HepG2 (cell line): ENCODE results near the gene ARID1A. TPM values are rescaled to one million over a fixed set of nuclear protein-coding genes. Genes with fewer than 3 reads are reported as not detected.

Source experiments
- BCLAF1 ChIP-seq: fragments of 450-650 bp; IDR thresholded peaks from 2 replicates; pipeline ENCODE4 v1.6.1; 2017; ENCODE audit warnings: mild to moderate bottlenecking
- CENPT ChIP-seq: sonication (generic); formaldehyde crosslinking; IDR thresholded peaks from 2 replicates; pipeline ENCODE4 v1.8.0; 2022; ENCODE audit warnings: low read depth, mild to moderate bottlenecking, moderate library complexity, missing genetic modification reagents
- CREB1 ChIP-seq, 2 experiments: fragments of 450-650 bp in 1 of 2; IDR thresholded peaks; 2 replicates each; pipeline ENCODE4 v1.6.1; 2016 to 2017; ENCODE audit warnings: control low read depth in 1 of 2, mild to moderate bottlenecking in 1 of 2, missing compliant biosample characterization in 1 of 2, missing genetic modification characterization in 1 of 2
- FOXP1 ChIP-seq, 2 experiments: fragments of 450-650 bp in 1 of 2; IDR thresholded peaks; 2 replicates each; pipeline ENCODE4 v1.6.1; 2017 to 2018; ENCODE audit warnings: antibody characterized with exemption in 1 of 2
- GABPA ChIP-seq, 2 experiments: IDR thresholded peaks; 2 replicates each; pipeline ENCODE4 v1.6.1; 2011 to 2016; ENCODE audit warnings: low read depth in 2 of 2, low read length in 1 of 2, missing biosample characterization in 1 of 2, missing genetic modification characterization in 1 of 2
- HIVEP1 ChIP-seq: sonication (generic); formaldehyde crosslinking; IDR thresholded peaks from 2 replicates; pipeline ENCODE4 v1.4.0; 2020; ENCODE audit warnings: mild to moderate bottlenecking, missing genetic modification reagents
- HOXA3 ChIP-seq: sonication (generic); formaldehyde crosslinking; IDR thresholded peaks from 2 replicates; pipeline ENCODE4 v1.5.0; 2020; ENCODE audit warnings: missing genetic modification reagents
- KDM5B ChIP-seq: sonication (generic); formaldehyde crosslinking; IDR thresholded peaks from 2 replicates; pipeline ENCODE4 v1.4.0; 2020; ENCODE audit warnings: missing genetic modification reagents, mild to moderate bottlenecking, borderline replicate concordance
- MED13 ChIP-seq: sonication (generic); formaldehyde crosslinking; IDR thresholded peaks from 2 replicates; pipeline ENCODE4 v1.5.0; 2020; ENCODE audit warnings: missing genetic modification reagents
- NKX3-1 ChIP-seq: sonication (generic); formaldehyde crosslinking; IDR thresholded peaks from 2 replicates; pipeline ENCODE4 v1.5.0; 2020; ENCODE audit warnings: missing genetic modification reagents
- PITX1 ChIP-seq: sonication (generic); formaldehyde crosslinking; IDR thresholded peaks from 2 replicates; pipeline ENCODE4 v1.5.1; 2020; ENCODE audit warnings: mild to moderate bottlenecking, missing genetic modification reagents
- RBM39 ChIP-seq: fragments of 200-400 bp; formaldehyde crosslinking; IDR thresholded peaks from one replicate; pipeline ENCODE4 v1.6.1; 2018; ENCODE audit warnings: antibody characterized with exemption, mild to moderate bottlenecking, low read depth, low read length; ENCODE audit not compliant: poor library complexity, severe bottlenecking
- SATB2 ChIP-seq: sonication (generic); formaldehyde crosslinking; IDR thresholded peaks from 2 replicates; pipeline ENCODE4 v1.5.0; 2020; ENCODE audit warnings: missing genetic modification reagents
- SCMH1 ChIP-seq: sonication (generic); formaldehyde crosslinking; IDR thresholded peaks from 2 replicates; pipeline ENCODE4 v1.9.0; 2021; ENCODE audit warnings: missing genetic modification reagents, mild to moderate bottlenecking, borderline replicate concordance
- SNAPC2 ChIP-seq: sonication (generic); formaldehyde crosslinking; IDR thresholded peaks from 2 replicates; pipeline ENCODE4 v1.8.1; 2022; ENCODE audit warnings: mild to moderate bottlenecking, missing genetic modification reagents
- SNAPC5 ChIP-seq: sonication (generic); formaldehyde crosslinking; IDR thresholded peaks from 2 replicates; pipeline ENCODE4 v1.8.1; 2023; ENCODE audit warnings: mild to moderate bottlenecking, missing genetic modification reagents, borderline replicate concordance
- TAF15 ChIP-seq: fragments of 200-400 bp; formaldehyde crosslinking; IDR thresholded peaks from one replicate; pipeline ENCODE4 v1.6.1; 2018; ENCODE audit warnings: mild to moderate bottlenecking, low read depth, low read length; ENCODE audit not compliant: poor library complexity, severe bottlenecking
- TBX3 ChIP-seq: fragments of 450-650 bp; IDR thresholded peaks from 2 replicates; pipeline ENCODE4 v1.6.1; 2017; ENCODE audit warnings: antibody characterized with exemption, mild to moderate bottlenecking, inconsistent platforms, borderline replicate concordance
- TFAP4 ChIP-seq: sonication (generic); IDR thresholded peaks from 2 replicates; pipeline ENCODE4 v1.6.1; 2016; ENCODE audit warnings: low read depth, borderline replicate concordance
- polyA plus RNA-seq, 8 experiments: library from polyadenylated mRNA; depleted of rRNA in 3 of 8; stranded (reverse) in 7 of 8; unstranded in 1 of 8; fragments of >200 nt; fragmentation: Illumina TruSeq in 4 of 8; extraction: Trizol in 4 of 8; gene quantifications; 2 replicates each; pipeline versions ENCODE4 v1.2.1 to v1.2.3, GENCODE V29; 2011 to 2016; ENCODE audit warnings: low read depth in 4 of 8, missing spikeins in 1 of 8, mixed read lengths in 1 of 8; ENCODE audit not compliant: insufficient read depth in 1 of 8
- total RNA-seq, 5 experiments: library from RNA; depleted of rRNA; stranded (reverse); fragments of >200 nt; fragmentation: Illumina TruSeq; extraction: Trizol; gene quantifications; 2 replicates each; pipeline ENCODE4 v1.2.3, GENCODE V29; 2016; ENCODE audit warnings: low read depth in 1 of 5
- TF ChIP-seq, protein P1 (sequence below): sonication (generic); formaldehyde crosslinking; IDR thresholded peaks from 2 replicates; pipeline ENCODE4 v1.4.0; 2020; ENCODE audit warnings: missing genetic modification reagents, mild to moderate bottlenecking, borderline replicate concordance

ARID1A gene
- total and polyA plus RNA-seq, 2 of the 13 experiments (the other 11 are each of a cell fraction or from before 2014, with no cell fraction given), result 11.9 to 15.9 TPM

DNA sequence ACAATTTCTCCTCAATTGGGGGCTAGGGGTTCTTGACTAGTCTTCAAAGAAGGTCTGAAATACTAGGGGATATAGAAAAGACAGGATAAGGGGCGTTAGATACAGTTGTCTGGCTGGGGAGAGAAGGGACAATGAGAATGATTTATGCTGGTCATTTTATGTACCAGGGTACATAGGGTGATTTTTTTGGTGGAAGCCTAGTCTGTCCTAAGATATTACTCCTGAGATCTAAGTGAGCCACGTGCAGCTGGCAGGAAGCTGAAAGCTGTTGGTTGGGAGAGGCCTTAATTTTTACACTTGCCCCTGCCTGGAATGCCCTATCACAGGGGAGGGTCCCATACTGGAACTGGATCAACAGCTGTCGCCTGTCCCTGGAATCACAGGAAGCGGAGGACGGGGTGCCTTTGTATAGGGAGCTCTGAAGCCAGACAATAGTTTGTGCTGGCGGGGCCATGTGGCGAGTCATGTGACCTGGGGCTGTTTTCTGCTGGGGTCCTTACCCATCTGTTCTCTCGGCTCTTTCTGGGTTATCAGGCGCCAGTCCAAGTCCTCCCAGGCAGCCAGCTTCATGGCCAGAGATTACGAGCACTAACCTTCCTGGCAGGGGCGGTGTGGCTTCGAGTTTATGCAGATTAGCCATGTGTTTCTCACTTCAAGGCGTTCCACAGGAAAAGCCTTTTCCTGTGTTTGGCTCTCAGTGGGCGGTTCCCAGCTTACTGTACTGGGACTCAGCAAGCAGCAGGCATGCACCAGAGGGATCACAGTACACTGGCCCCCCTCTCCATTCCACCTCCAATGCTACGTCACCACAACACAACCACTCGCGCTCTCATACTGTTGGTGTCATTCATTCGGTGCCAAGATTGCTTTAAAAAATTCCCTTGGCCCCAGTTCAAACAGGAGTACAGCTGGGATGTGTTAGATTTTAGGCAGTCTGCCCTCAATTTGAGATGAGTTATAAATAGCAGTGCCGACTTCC lies 27.5 kb downstream of the ARID1A start (continued):
- peak; percentile 41; the same call in 1 of the 2 replicates for TF ChIP-seq TFAP4
- TF ChIP-seq, protein P1, sequence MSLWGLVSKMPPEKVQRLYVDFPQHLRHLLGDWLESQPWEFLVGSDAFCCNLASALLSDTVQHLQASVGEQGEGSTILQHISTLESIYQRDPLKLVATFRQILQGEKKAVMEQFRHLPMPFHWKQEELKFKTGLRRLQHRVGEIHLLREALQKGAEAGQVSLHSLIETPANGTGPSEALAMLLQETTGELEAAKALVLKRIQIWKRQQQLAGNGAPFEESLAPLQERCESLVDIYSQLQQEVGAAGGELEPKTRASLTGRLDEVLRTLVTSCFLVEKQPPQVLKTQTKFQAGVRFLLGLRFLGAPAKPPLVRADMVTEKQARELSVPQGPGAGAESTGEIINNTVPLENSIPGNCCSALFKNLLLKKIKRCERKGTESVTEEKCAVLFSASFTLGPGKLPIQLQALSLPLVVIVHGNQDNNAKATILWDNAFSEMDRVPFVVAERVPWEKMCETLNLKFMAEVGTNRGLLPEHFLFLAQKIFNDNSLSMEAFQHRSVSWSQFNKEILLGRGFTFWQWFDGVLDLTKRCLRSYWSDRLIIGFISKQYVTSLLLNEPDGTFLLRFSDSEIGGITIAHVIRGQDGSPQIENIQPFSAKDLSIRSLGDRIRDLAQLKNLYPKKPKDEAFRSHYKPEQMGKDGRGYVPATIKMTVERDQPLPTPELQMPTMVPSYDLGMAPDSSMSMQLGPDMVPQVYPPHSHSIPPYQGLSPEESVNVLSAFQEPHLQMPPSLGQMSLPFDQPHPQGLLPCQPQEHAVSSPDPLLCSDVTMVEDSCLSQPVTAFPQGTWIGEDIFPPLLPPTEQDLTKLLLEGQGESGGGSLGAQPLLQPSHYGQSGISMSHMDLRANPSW (CRISPR knock-in tag), result no peak
- TF ChIP-seq GABPA (IDR thresholded peaks at IDR 0.05; ENCODE audit: low read depth, low read length), result no peak
- TF ChIP-seq GABPA (CRISPR knock-in tag; IDR thresholded peaks at IDR 0.05; ENCODE audit: low read depth), result peak; percentile 42
- TF ChIP-seq TAF15, result no peak
- no peak for TF ChIP-seq CENPT (CRISPR knock-in tag)
- peak; percentile 68; the same call in 1 of the 2 replicates for TF ChIP-seq SATB2 (CRISPR knock-in tag)
- TF ChIP-seq BCLAF1, result no peak
- TF ChIP-seq NKX3-1 (CRISPR knock-in tag), result peak; percentile 19; the same call in 1 of the 2 replicates
- TF ChIP-seq RBM39, result no peak
- peak; percentile 68 for TF ChIP-seq CREB1 (IDR thresholded peaks at IDR 0.05)
- peak; percentile 73 for TF ChIP-seq CREB1 (CRISPR knock-in tag; IDR thresholded peaks at IDR 0.05)
- TF ChIP-seq HOXA3, result peak; percentile 63; the same call in 1 of the 2 replicates
- TF ChIP-seq TBX3, result no peak
- TF ChIP-seq MED13 (CRISPR knock-in tag), result no peak
- TF ChIP-seq PITX1 (CRISPR knock-in tag), result 0 out of 2 replicates have a peak, but pooled peaks have one; percentile 24
- no peak for TF ChIP-seq SNAPC5
- 0 out of 2 replicates have a peak, but pooled peaks have one; percentile 31 for TF ChIP-seq HIVEP1 (CRISPR knock-in tag)
- no peak for TF ChIP-seq FOXP1 (IDR thresholded peaks at IDR 0.05)
- no peak for TF ChIP-seq FOXP1 (CRISPR knock-in tag; IDR thresholded peaks at IDR 0.05)
- no peak for TF ChIP-seq SCMH1 (CRISPR knock-in tag)
- peak; percentile 42; the same call in 1 of the 2 replicates for TF ChIP-seq KDM5B (CRISPR knock-in tag)
- TF ChIP-seq SNAPC2 (CRISPR knock-in tag), result no peak
